KMS-11 (cell line): ENCODE data around the gene MDFIC2.

Experiments used
- H2AFZ ChIP-seq: fragments of 200-600 bp; sonication (generic); 2 replicates; pipeline ENCODE4 v1.6.1; 2016; ENCODE audit warnings: antibody characterized with exemption, mixed run types, low read depth
- H3K27ac ChIP-seq: fragments of 200-600 bp; sonication (generic); 2 replicates; pipeline ENCODE4 v1.6.1; 2016; ENCODE audit warnings: mild to moderate bottlenecking, mixed run types
- H3K27me3 ChIP-seq: fragments of 200-600 bp; sonication (generic); 2 replicates; pipeline ENCODE4 v1.6.1; 2017; ENCODE audit warnings: mild to moderate bottlenecking, low read depth, mixed run types, moderate library complexity; ENCODE audit not compliant: insufficient read depth
- H3K36me3 ChIP-seq: fragments of 200-600 bp; sonication (generic); 2 replicates; pipeline ENCODE4 v1.6.1; 2017; ENCODE audit warnings: mild to moderate bottlenecking, mixed run types; ENCODE audit not compliant: insufficient read depth
- H3K4me1 ChIP-seq: fragments of 200-600 bp; sonication (generic); 2 replicates; pipeline ENCODE4 v1.6.1; 2016; ENCODE audit warnings: mild to moderate bottlenecking, low read depth, mixed run types; ENCODE audit not compliant: poor library complexity, severe bottlenecking
- H3K4me2 ChIP-seq: fragments of 200-600 bp; sonication (generic); 2 replicates; pipeline ENCODE4 v1.7.0; 2016; ENCODE audit warnings: mild to moderate bottlenecking, mixed run types
- H3K4me3 ChIP-seq: fragments of 200-600 bp; sonication (generic); IDR thresholded peaks from 2 replicates; pipeline ENCODE4 v1.6.1; 2017; ENCODE audit warnings: low read depth, low read length, mixed read lengths; ENCODE audit not compliant: insufficient read depth
- H3K79me2 ChIP-seq: fragments of 200-600 bp; sonication (generic); 2 replicates; pipeline ENCODE4 v1.6.1; 2016; ENCODE audit warnings: low read depth, mixed run types; ENCODE audit not compliant: insufficient read depth
- H3K9ac ChIP-seq: fragments of 200-600 bp; sonication (generic); 2 replicates; pipeline ENCODE4 v1.6.1; 2016; ENCODE audit warnings: mild to moderate bottlenecking, mixed run types
- H4K20me1 ChIP-seq: fragments of 200-600 bp; sonication (generic); 2 replicates; pipeline ENCODE4 v1.6.1; 2016; ENCODE audit warnings: mild to moderate bottlenecking, mixed run types; ENCODE audit not compliant: insufficient read depth
- TF ChIP-seq, protein P1 (sequence below): fragments of 200-600 bp; sonication (generic); conservative IDR thresholded peaks from 2 replicates; pipeline ENCODE4 v1.6.1; 2017; ENCODE audit warnings: low read depth, mild to moderate bottlenecking, antibody characterized with exemption, low read length, moderate library complexity, mixed read lengths

Gene MDFIC2

DNA sequence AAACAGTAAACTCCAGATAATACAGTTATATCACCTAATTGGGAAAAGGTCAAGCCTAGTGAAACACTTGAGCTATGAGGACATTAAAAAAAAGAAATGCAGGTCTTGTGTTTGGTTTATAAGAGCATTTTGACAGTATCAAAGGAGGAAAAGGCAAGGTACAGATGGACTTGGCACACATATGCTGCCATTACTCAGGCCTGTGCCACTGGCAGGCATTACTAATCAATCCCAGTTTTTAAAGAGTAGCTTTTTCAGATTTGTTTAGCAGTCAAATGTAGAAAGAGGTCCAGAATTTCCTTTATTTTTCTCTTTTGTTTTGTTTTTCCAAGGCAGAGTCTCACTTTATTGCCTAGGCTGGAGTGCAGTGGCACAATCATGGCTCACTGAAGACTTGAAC lies 38.9 kb downstream of the MDFIC2 start:
- no peaks in the 10 kb centered on the region for H3K27me3 ChIP-seq
- TF ChIP-seq, protein P1, sequence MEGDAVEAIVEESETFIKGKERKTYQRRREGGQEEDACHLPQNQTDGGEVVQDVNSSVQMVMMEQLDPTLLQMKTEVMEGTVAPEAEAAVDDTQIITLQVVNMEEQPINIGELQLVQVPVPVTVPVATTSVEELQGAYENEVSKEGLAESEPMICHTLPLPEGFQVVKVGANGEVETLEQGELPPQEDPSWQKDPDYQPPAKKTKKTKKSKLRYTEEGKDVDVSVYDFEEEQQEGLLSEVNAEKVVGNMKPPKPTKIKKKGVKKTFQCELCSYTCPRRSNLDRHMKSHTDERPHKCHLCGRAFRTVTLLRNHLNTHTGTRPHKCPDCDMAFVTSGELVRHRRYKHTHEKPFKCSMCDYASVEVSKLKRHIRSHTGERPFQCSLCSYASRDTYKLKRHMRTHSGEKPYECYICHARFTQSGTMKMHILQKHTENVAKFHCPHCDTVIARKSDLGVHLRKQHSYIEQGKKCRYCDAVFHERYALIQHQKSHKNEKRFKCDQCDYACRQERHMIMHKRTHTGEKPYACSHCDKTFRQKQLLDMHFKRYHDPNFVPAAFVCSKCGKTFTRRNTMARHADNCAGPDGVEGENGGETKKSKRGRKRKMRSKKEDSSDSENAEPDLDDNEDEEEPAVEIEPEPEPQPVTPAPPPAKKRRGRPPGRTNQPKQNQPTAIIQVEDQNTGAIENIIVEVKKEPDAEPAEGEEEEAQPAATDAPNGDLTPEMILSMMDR = no peak
- no peaks in the 10 kb centered on the region for H3K4me1 ChIP-seq
- no peak overlapping the region for H3K4me3 ChIP-seq
- H3K27ac ChIP-seq = no peak overlapping the region
- no peak overlapping the region for H2AFZ ChIP-seq
- H3K79me2 ChIP-seq = no peaks in the 10 kb centered on the region
- no peak overlapping the region for H3K4me2 ChIP-seq
- H3K9ac ChIP-seq = no peak overlapping the region
- no peaks in the 10 kb centered on the region for H4K20me1 ChIP-seq
- H3K36me3 ChIP-seq = no peaks in the 10 kb centered on the region

DNA sequence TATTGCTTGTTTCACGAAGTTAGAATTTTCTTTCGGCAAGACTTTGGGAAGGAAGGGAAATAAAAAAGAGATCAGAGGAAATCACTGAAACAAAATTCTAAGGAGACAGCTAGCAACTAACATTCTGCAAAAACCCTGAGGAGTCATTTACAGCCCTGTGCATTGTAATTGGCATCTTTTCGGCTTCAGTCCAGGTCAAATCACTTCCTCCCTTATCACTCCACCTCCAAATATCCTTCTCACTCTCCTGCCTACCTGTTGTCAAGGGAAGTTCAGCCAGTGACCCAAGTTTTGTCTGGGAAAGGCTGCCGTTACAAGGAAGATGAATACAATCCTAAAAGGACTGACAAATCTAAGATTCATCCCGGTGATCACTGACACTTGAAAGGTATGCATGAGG lies 39.6 kb downstream of the MDFIC2 start:
- Histone ChIP-seq H4K20me1 (no peaks in the 10 kb centered on the region), H2AFZ (no peak overlapping the region), H3K79me2 (no peaks in the 10 kb centered on the region), H3K27ac (no peak overlapping the region), H3K4me3 (no peak overlapping the region), H3K9ac (no peak overlapping the region), H3K4me1 (no peaks in the 10 kb centered on the region), H3K36me3 (no peaks in the 10 kb centered on the region), H3K27me3 (no peaks in the 10 kb centered on the region), H3K4me2 (no peak overlapping the region)
- TF ChIP-seq, protein P1 = no peak

DNA sequence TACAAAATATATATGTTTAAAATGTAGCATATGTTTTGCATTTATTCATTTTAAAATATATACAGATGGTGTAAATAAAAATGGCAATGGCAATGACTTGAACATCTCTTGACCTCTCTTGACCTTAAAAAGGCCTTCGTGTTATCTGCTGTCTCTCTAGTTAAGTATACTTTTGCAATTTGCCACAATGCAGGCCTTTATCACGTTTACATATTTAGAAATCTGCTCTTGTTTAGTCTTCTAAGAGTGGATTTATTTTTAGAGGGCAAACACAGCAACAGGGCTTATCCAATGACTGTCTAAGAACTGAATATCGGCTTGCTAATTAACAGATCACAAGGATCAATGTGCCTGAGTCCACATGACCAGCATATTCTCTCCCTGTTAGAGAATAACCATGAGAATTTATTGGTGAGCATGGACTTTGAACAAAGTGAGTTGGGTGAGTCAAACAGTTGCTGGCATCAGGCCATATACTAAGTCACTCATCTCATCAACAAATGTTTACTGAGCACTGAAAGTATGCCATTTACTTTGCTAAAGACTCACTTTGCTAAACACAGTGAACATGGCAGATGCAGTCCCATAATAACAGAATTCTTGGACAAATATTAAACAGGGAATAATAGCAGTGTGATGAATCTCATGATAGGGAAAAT lies 48.2 kb downstream of the MDFIC2 start:
- Histone ChIP-seq H3K79me2 (no peaks in the 10 kb centered on the region), H3K27me3 (no peaks in the 10 kb centered on the region), H2AFZ (no peak overlapping the region), H3K4me1 (no peaks in the 10 kb centered on the region), H4K20me1 (no peaks in the 10 kb centered on the region), H3K36me3 (no peaks in the 10 kb centered on the region), H3K4me3 (no peak overlapping the region), H3K9ac (no peak overlapping the region), H3K27ac (no peak overlapping the region), H3K4me2 (no peak overlapping the region)
- TF ChIP-seq, protein P1 = no peak

DNA sequence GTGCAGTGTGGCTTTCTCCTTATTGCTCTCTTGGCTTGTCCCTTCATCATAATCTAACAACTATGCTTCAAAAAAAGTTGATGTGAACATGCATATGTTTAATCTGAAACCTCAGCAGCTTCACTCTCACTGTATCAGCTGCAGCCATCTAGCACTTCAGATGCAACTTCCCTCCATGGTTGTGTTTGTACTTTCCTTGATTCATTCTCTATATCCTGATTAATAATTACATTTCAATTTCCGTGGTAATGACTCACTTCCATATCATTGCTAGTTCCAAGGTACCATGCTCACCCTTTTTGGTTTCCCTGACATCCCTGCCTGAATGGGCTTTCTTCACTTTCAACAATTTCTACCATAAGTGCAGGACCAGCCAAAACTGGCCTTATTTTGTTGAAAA lies 51.2 kb downstream of the MDFIC2 start:
- H3K79me2 ChIP-seq = no peaks in the 10 kb centered on the region
- no peaks in the 10 kb centered on the region for H3K4me1 ChIP-seq
- no peak overlapping the region for H3K4me3 ChIP-seq
- no peak overlapping the region for H3K27ac ChIP-seq
- no peak overlapping the region for H3K4me2 ChIP-seq
- no peak overlapping the region for H2AFZ ChIP-seq
- TF ChIP-seq, protein P1 = no peak
- no peak overlapping the region for H3K9ac ChIP-seq
- H3K27me3 ChIP-seq = no peaks in the 10 kb centered on the region
- no peaks in the 10 kb centered on the region for H3K36me3 ChIP-seq
- H4K20me1 ChIP-seq = no peaks in the 10 kb centered on the region
